ENCODE measurements around the gene UVRAG. TPM values are rescaled to one million over a fixed set of nuclear protein-coding genes. Genes with fewer than 3 reads are reported as not detected.

The UVRAG gene
- total RNA-seq, 1 donor from 2014 or later: 103 TPM

DNA sequence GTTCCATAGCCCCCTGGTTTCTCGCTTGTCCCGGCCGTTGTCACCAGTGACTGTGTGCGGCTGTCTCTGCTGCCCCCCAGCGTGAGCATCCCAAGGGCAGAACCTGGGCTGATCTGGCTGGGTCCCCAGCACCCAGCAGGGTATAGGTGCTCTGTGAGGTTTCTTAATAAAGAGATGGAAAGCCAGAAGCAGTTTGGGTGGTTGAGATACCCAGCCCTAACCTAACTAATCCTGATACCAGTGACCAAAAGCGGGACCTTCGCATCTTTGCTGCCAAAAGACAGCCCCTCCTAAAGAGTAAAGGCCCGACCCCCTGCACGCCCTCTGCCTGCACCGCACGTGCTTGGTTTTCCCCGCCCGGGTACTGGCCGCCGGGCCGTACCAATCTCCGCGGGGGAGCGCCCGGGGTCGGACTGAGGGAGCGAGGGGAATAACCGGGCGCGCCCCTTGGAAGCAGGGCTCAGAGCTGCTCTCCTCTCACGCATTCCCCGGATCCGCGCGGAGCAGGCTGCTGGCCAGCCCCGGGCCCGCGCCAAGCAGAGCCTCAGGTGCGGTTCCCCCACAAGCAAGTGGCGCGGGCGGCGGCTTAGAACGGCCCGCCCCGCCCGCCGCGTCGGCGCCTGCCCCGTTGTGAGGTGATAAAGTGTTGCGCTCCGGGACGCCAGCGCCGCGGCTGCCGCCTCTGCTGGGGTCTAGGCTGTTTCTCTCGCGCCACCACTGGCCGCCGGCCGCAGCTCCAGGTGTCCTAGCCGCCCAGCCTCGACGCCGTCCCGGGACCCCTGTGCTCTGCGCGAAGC is 46.7 kb upstream of the UVRAG start, which contains the start of gene DGAT2:
Gene DGAT2 (plus strand): TSS at position 667 of the 797 bp plus-strand sequence. CDS start 214 bp downstream, outside the sequence.
- POLR2A ChIA-PET: interaction anchor here (1.0 kb wide), 1 partner anchor 9 kb away, joined by 3 read pairs; no protein-coding TSS in a partner anchor

DNA sequence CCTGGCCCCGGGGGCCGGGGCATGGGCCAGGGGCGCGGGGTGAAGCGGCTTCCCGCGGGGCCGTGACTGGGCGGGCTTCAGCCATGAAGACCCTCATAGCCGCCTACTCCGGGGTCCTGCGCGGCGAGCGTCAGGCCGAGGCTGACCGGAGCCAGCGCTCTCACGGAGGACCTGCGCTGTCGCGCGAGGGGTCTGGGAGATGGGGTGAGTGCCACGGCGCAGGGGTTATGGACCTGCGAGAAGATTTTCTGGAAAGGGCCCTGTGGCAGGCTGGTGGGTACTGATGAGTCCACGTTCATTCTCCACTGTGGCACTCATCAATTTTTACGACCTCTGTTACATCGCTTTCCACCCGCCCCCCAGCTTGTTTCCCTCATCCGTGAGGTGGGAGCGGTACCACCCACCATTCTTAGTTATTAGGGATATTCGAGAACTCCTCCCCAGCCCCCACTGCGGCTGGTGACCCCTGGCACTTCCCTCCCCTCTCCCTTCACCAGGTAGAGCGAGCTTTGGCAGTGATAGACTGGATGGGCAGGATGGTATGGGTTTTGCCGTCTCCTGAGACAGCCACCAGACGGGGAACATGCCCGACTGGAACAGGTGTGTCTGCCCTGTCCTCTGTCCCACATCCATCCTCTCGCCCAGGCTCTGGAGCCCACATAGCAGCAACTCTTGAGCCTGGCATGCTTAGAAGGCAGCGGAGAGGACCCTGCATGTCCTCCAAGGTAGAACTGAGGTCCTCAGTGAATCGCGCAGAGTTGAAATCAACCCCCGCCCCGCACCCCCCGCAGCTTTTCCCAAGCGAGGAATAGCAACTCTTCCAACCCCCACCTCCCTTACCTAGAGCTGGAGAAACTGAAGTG is 45.9 kb upstream of the UVRAG start:
- DNase-seq: no peak
- no peak for ATAC-seq (ENCODE audit: low read depth)
- ChIA-PET POLR2A (interaction anchor here (1.0 kb wide), 1 partner anchor 9 kb away, joined by 3 read pairs; no protein-coding TSS in a partner anchor), CTCF (no interaction called here)
- Mint-ChIP-seq H3K27me3 (no peaks in the 10 kb centered on the region), H3K36me3 (ENCODE audit: low read depth) (no peaks in the 10 kb centered on the region), H3K4me3 (peak overlapping the region; percentile 83), H3K4me1 (peaks cover 64% of the 10 kb centered on the region), H3K9me3 (no peaks in the 10 kb centered on the region), H3K27ac (peak overlapping the region; percentile 69)
- TF ChIP-seq, protein P1, sequence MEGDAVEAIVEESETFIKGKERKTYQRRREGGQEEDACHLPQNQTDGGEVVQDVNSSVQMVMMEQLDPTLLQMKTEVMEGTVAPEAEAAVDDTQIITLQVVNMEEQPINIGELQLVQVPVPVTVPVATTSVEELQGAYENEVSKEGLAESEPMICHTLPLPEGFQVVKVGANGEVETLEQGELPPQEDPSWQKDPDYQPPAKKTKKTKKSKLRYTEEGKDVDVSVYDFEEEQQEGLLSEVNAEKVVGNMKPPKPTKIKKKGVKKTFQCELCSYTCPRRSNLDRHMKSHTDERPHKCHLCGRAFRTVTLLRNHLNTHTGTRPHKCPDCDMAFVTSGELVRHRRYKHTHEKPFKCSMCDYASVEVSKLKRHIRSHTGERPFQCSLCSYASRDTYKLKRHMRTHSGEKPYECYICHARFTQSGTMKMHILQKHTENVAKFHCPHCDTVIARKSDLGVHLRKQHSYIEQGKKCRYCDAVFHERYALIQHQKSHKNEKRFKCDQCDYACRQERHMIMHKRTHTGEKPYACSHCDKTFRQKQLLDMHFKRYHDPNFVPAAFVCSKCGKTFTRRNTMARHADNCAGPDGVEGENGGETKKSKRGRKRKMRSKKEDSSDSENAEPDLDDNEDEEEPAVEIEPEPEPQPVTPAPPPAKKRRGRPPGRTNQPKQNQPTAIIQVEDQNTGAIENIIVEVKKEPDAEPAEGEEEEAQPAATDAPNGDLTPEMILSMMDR (IDR thresholded peaks at IDR 0.05): no peak
- intact Hi-C loops (cut with micrococcal nuclease): loop anchor here (1.0 kb wide), 6 partner anchors 46 to 676 kb away; partner anchors contain the start of gene EMSY

More for the DNA sequence above, 46.7 kb upstream of the UVRAG start, which contains the start of gene DGAT2:
- Mint-ChIP-seq H3K4me3 (peak within 1 kb of the TSS; percentile 83), H3K36me3 (ENCODE audit: low read depth) (no peaks in the 10 kb centered on the region), H3K9me3 (no peaks in the 10 kb centered on the region), H3K27me3 (no peaks in the 10 kb centered on the region), H3K4me1 (peaks cover 56% of the 10 kb centered on the region), H3K27ac (peak within 1 kb of the TSS; percentile 87)
- ATAC-seq (ENCODE audit: low read depth): peak; percentile 76
- CTCF ChIA-PET: no interaction called here
- DNase-seq: peak; percentile 84
- intact Hi-C loops (cut with micrococcal nuclease): loop anchor here (1.0 kb wide), 6 partner anchors 45 to 677 kb away; partner anchors contain the start of gene EMSY
- TF ChIP-seq, protein P1 (IDR thresholded peaks at IDR 0.05): no peak

GRCh38 chr11:75770102-75770501 is 44.9 kb upstream of the UVRAG start:
- Mint-ChIP-seq H3K27me3 (no peaks in the 10 kb centered on the region), H3K4me3 (peak overlapping the region; percentile 83), H3K27ac (no peak overlapping the region), H3K9me3 (no peaks in the 10 kb centered on the region), H3K4me1 (peaks cover 71% of the 10 kb centered on the region), H3K36me3 (ENCODE audit: low read depth) (no peaks in the 10 kb centered on the region)
- CTCF ChIA-PET: interaction anchor here (0.7 kb wide), 1 partner anchor 30 kb away, joined by 3 read pairs; no protein-coding TSS in a partner anchor
- DNase-seq (no peak), ATAC-seq (ENCODE audit: low read depth) (no peak)
- POLR2A ChIA-PET: no interaction called here
- TF ChIP-seq, protein P1 (IDR thresholded peaks at IDR 0.05): no peak
- intact Hi-C loops (cut with micrococcal nuclease): no loop called here

- intact Hi-C loops (cut with micrococcal nuclease): loop anchor here (2.0 kb wide), 1 partner anchor 53 kb away; no protein-coding TSS in a partner anchor
- Mint-ChIP-seq H3K36me3 (ENCODE audit: low read depth) (peaks cover 3% of the 10 kb centered on the region), H3K27me3 (no peaks in the 10 kb centered on the region), H3K9me3 (no peaks in the 10 kb centered on the region), H3K4me1 (peaks cover 77% of the 10 kb centered on the region), H3K4me3 (no peak overlapping the region), H3K27ac (peak overlapping the region; percentile 76)
- TF ChIP-seq, protein P1 (IDR thresholded peaks at IDR 0.05): no peak
- POLR2A ChIA-PET: no interaction called here
- DNase-seq (no peak), ATAC-seq (ENCODE audit: low read depth) (no peak)
- CTCF ChIA-PET: no interaction called here
Measured at GRCh38 chr11:75771646-75772410, 43.2 kb upstream of the UVRAG start.
